ENCODE data around the gene SUPT6H. TPM values are rescaled to one million over a fixed set of nuclear protein-coding genes. Genes with fewer than 3 reads are reported as not detected.

The SUPT6H gene
- total RNA-seq, 1 experiment from 2014 or later = 63.3 TPM

- H3K4me2 ChIP-seq = peak within 1 kb of the TSS; percentile 89
Observed at GRCh38 chr17:28728364-28729200, 66.6 kb downstream of the SUPT6H start, which contains the start of gene NEK8. Gene NEK8 (plus strand): TSS chr17:28728788. CDS start chr17:28728814, 26 bp downstream.

GRCh38 chr17:28729950-28730330 lies 67.9 kb downstream of the SUPT6H start:
- no peaks in the 10 kb centered on the region for H3K27me3 ChIP-seq (ENCODE audit: insufficient read depth, low read depth)
- intact Hi-C loops (cut with micrococcal nuclease; ENCODE audit: unreplicated experiment) = loop anchor here (10.0 kb wide), 1 partner anchor 385 kb away; no protein-coding TSS in a partner anchor
- peak overlapping the region; percentile 89 for H3K4me2 ChIP-seq
- peaks cover 55% of the 10 kb centered on the region for H3F3A ChIP-seq (ENCODE audit: insufficient read depth, low read depth)
- peak overlapping the region; percentile 97 for H3K27ac ChIP-seq
- H3K79me2 ChIP-seq (ENCODE audit: low read depth) = peaks cover 17% of the 10 kb centered on the region
- peaks cover 1% of the 10 kb centered on the region; the same call in 1 of the 2 replicates for H4K20me1 ChIP-seq (ENCODE audit: insufficient read depth)
- no peak for TF ChIP-seq EZH2 (IDR thresholded peaks at IDR 0.05; ENCODE audit: low read depth)
- no peak for TF ChIP-seq CTCF (conservative IDR thresholded peaks at IDR 0.05)
- no peak for DNase-seq
- POLR2A ChIA-PET (ENCODE audit: unreplicated experiment) = no interaction called here
- no peaks in the 10 kb centered on the region for H3K9me2 ChIP-seq (ENCODE audit: insufficient read depth)
- no TSS peak for BruUV-seq (replicated peaks)
- no peak overlapping the region for H2AFZ ChIP-seq
- CTCF ChIA-PET = no interaction called here
- peaks cover 20% of the 10 kb centered on the region for H3K4me1 ChIP-seq (replicated peaks; ENCODE audit: insufficient read depth)
- no peaks in the 10 kb centered on the region for H3K36me3 ChIP-seq (ENCODE audit: low read depth)
- no peaks in the 10 kb centered on the region for H3K9me3 ChIP-seq (ENCODE audit: insufficient read depth, low read depth)
- H3K4me3 ChIP-seq = no peak overlapping the region

More at GRCh38 chr17:28728364-28729200, 66.6 kb downstream of the SUPT6H start, which contains the start of gene NEK8:
- H2AFZ ChIP-seq = peak within 1 kb of the TSS; percentile 63
- H3K4me1 ChIP-seq (replicated peaks; ENCODE audit: insufficient read depth) = peaks cover 29% of the 10 kb centered on the region
- TF ChIP-seq CTCF (conservative IDR thresholded peaks at IDR 0.05) (0 out of 2 replicates have a peak, but pooled peaks have one; percentile 18), EZH2 (IDR thresholded peaks at IDR 0.05; ENCODE audit: low read depth) (no peak)
- intact Hi-C loops (cut with micrococcal nuclease; ENCODE audit: unreplicated experiment) = loop anchor here (1.0 to 10.0 kb wide), 2 partner anchors 15 to 386 kb away; no protein-coding TSS in a partner anchor
- H3K79me2 ChIP-seq (ENCODE audit: low read depth) = peaks cover 25% of the 10 kb centered on the region
- H4K20me1 ChIP-seq (ENCODE audit: insufficient read depth) = peaks cover 15% of the 10 kb centered on the region; the same call in 1 of the 2 replicates
- H3K36me3 ChIP-seq (ENCODE audit: low read depth) = peaks cover 6% of the 10 kb centered on the region
- H3K4me3 ChIP-seq = peak within 1 kb of the TSS; percentile 87
- H3K9me3 ChIP-seq (ENCODE audit: insufficient read depth, low read depth) = no peaks in the 10 kb centered on the region
- POLR2A ChIA-PET (ENCODE audit: unreplicated experiment) = interaction anchor here (0.5 to 3.5 kb wide), 12 partner anchors 9 to 426 kb away, joined by 3 to 75 read pairs (median 5); partner anchors contain the start of genes PHF12, RPL23A and TRAF4
- BruUV-seq (replicated peaks) = TSS peak; percentile 29
- H3F3A ChIP-seq (ENCODE audit: insufficient read depth, low read depth) = peaks cover 61% of the 10 kb centered on the region
- no peaks in the 10 kb centered on the region for H3K9me2 ChIP-seq (ENCODE audit: insufficient read depth)
- H3K27me3 ChIP-seq (ENCODE audit: insufficient read depth, low read depth) = no peaks in the 10 kb centered on the region
- CTCF ChIA-PET = interaction anchor here (0.8 to 3.5 kb wide), 8 partner anchors 14 to 80 kb away, joined by 5 to 60 read pairs (median 10); partner anchors contain the start of gene TRAF4
- DNase-seq = peak; percentile 96 to 98
- peak within 1 kb of the TSS; percentile 97 for H3K27ac ChIP-seq

- POLR2A ChIA-PET (ENCODE audit: unreplicated experiment) = interaction anchor here (0.7 kb wide), 1 partner anchor 247 kb away, joined by 4 read pairs; no protein-coding TSS in a partner anchor
Observed at GRCh38 chr17:28733346-28733745, 71.3 kb downstream of the SUPT6H start.

More at GRCh38 chr17:28733346-28733745, 71.3 kb downstream of the SUPT6H start:
- peaks cover 9% of the 10 kb centered on the region for H3K79me2 ChIP-seq (ENCODE audit: low read depth)
- no peak overlapping the region for H2AFZ ChIP-seq
- H3K4me2 ChIP-seq = no peak overlapping the region
- H3K36me3 ChIP-seq (ENCODE audit: low read depth) = no peaks in the 10 kb centered on the region
- H3F3A ChIP-seq (ENCODE audit: insufficient read depth, low read depth) = peaks cover 33% of the 10 kb centered on the region
- H4K20me1 ChIP-seq (ENCODE audit: insufficient read depth) = no peaks in the 10 kb centered on the region
- intact Hi-C loops (cut with micrococcal nuclease; ENCODE audit: unreplicated experiment) = no loop called here
- no peak overlapping the region for H3K27ac ChIP-seq
- H3K4me1 ChIP-seq (replicated peaks; ENCODE audit: insufficient read depth) = peaks cover 28% of the 10 kb centered on the region
- H3K9me2 ChIP-seq (ENCODE audit: insufficient read depth) = no peaks in the 10 kb centered on the region
- BruUV-seq (replicated peaks) = no TSS peak
- TF ChIP-seq CTCF (conservative IDR thresholded peaks at IDR 0.05) (no peak), EZH2 (IDR thresholded peaks at IDR 0.05; ENCODE audit: low read depth) (no peak)
- no peak overlapping the region for H3K4me3 ChIP-seq
- no peaks in the 10 kb centered on the region for H3K27me3 ChIP-seq (ENCODE audit: insufficient read depth, low read depth)
- CTCF ChIA-PET = interaction anchor here (0.6 kb wide), 1 partner anchor 447 kb away, joined by 6 read pairs; the partner anchor contains the start of gene MYO18A
- H3K9me3 ChIP-seq (ENCODE audit: insufficient read depth, low read depth) = no peaks in the 10 kb centered on the region
- DNase-seq = peak in 1 of 2 experiments; percentile 41
